ENCODE results near the gene C9orf72. TPM values are rescaled to one million over a fixed set of nuclear protein-coding genes. Genes with fewer than 3 reads are reported as not detected.

The C9orf72 gene
- total and polyA plus RNA-seq, 2 donors from 2014 or later = 5.6 to 16.1 TPM

- Histone ChIP-seq H3K27me3 (ENCODE audit: control insufficient read depth, insufficient read depth, low read length) (no peaks in the 10 kb centered on the region), H3K9ac (ENCODE audit: low read length in 3 of 3) (no peak overlapping the region), H3K9me3 (ENCODE audit: control insufficient read depth in 2 of 3, insufficient read depth in 1 of 3, low read length in 3 of 3) (no peaks in the 10 kb centered on the region), H3K27ac (ENCODE audit: low read depth in 2 of 2, low read length in 2 of 2) (peak overlapping the region in 1 of 2 donors; percentile 8), H3K4me3 (ENCODE audit: low read length in 3 of 3) (peak overlapping the region in 1 of 3 donors; percentile 4), H3K36me3 (ENCODE audit: control insufficient read depth in 2 of 3, insufficient read depth in 3 of 3, low read length in 3 of 3) (peaks cover 0 to 2% (median 0%) of the 10 kb centered on the region in 3 donors), H3K4me1 (ENCODE audit: control insufficient read depth in 2 of 3, insufficient read depth in 2 of 3, low read depth in 1 of 3, low read length in 3 of 3) (peaks cover 5 to 20% (median 18%) of the 10 kb centered on the region in 3 donors)
- intact Hi-C loops (cut with DNase I) = no loop called here
- FAIRE-seq = no peak
- peak in 2 of 5 donors; percentile 20 to 37 for DNase-seq
- TF ChIP-seq CTCF (IDR thresholded peaks at IDR 0.05; ENCODE audit: borderline replicate concordance, extremely low read depth, insufficient read depth) = no peak
These were observed 36.2 kb downstream of the C9orf72 start for GRCh38 chr9:27537027-27537435.

GRCh38 chr9:27536168-27536567 is 37.1 kb downstream of the C9orf72 start:
- peaks cover 0 to 2% (median 0%) of the 10 kb centered on the region in 3 donors for H3K36me3 ChIP-seq (ENCODE audit: control insufficient read depth in 2 of 3, insufficient read depth in 3 of 3, low read length in 3 of 3)
- no peak overlapping the region for H3K4me3 ChIP-seq (ENCODE audit: low read length in 3 of 3)
- H3K27ac ChIP-seq (ENCODE audit: low read depth in 2 of 2, low read length in 2 of 2) = no peak overlapping the region
- intact Hi-C loops (cut with DNase I) = no loop called here
- H3K4me1 ChIP-seq (ENCODE audit: control insufficient read depth in 2 of 3, insufficient read depth in 2 of 3, low read depth in 1 of 3, low read length in 3 of 3) = peaks cover 5 to 18% (median 16%) of the 10 kb centered on the region in 3 donors
- FAIRE-seq (no peak), DNase-seq (no peak)
- no peak overlapping the region for H3K9ac ChIP-seq (ENCODE audit: low read length in 3 of 3)
- H3K27me3 ChIP-seq (ENCODE audit: control insufficient read depth, insufficient read depth, low read length) = no peaks in the 10 kb centered on the region
- H3K9me3 ChIP-seq (ENCODE audit: control insufficient read depth in 2 of 3, insufficient read depth in 1 of 3, low read length in 3 of 3) = no peaks in the 10 kb centered on the region
- TF ChIP-seq CTCF (IDR thresholded peaks at IDR 0.05; ENCODE audit: borderline replicate concordance, extremely low read depth, insufficient read depth) = no peak

- H3K4me3 ChIP-seq (ENCODE audit: low read length in 3 of 3) = no peak overlapping the region
- intact Hi-C loops (cut with DNase I) = no loop called here
- TF ChIP-seq CTCF (IDR thresholded peaks at IDR 0.05; ENCODE audit: borderline replicate concordance, extremely low read depth, insufficient read depth) = no peak
- no peaks in the 10 kb centered on the region for H3K9me3 ChIP-seq (ENCODE audit: control insufficient read depth in 2 of 3, insufficient read depth in 1 of 3, low read length in 3 of 3)
- no peak overlapping the region for H3K9ac ChIP-seq (ENCODE audit: low read length in 3 of 3)
- no peak overlapping the region for H3K27ac ChIP-seq (ENCODE audit: low read depth in 2 of 2, low read length in 2 of 2)
- no peak for FAIRE-seq
- H3K4me1 ChIP-seq (ENCODE audit: control insufficient read depth in 2 of 3, insufficient read depth in 2 of 3, low read depth in 1 of 3, low read length in 3 of 3) = peaks cover 5 to 18% (median 14%) of the 10 kb centered on the region in 3 donors
- no peak for DNase-seq
- no peaks in the 10 kb centered on the region for H3K27me3 ChIP-seq (ENCODE audit: control insufficient read depth, insufficient read depth, low read length)
- H3K36me3 ChIP-seq (ENCODE audit: control insufficient read depth in 2 of 3, insufficient read depth in 3 of 3, low read length in 3 of 3) = peaks cover 0 to 2% (median 0%) of the 10 kb centered on the region in 3 donors
These were observed 37.6 kb downstream of the C9orf72 start for GRCh38 chr9:27535701-27536118.
